ENCODE data around the gene DGKZ. TPM values are rescaled to one million over a fixed set of nuclear protein-coding genes. Genes with fewer than 3 reads are reported as not detected.

DGKZ gene
- total RNA-seq, 3 donors from 2014 or later, result 41.2 to 49.6 (median 47.2) TPM

DNA sequence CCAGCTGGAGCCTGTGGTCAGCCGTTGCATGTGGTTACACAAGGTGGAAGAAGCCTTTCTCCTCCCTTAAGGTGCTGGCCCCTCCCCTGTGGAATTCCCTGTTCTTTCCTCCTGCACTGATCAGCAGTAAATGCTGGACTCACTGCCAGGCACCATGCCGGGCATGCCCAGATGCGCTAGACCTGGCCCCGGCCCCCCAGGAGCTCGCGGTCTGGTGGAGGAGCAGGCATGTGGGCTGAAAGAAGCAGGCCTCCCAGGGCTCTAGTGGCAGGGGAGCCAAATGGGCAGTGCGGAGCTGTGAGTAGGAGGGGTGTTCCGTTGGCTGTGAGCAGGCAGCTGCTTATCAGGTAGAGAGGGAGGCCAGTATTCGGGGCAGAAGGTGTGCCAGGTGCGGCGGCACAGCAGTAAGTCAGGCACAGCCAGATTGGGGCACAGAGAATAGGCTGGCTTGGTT lies 10.2 kb downstream of the DGKZ start:
- ATAC-seq (peak; percentile 78), DNase-seq (no peak)
- Histone ChIP-seq H3K4me1 (ENCODE audit: low read depth) (no peaks in the 10 kb centered on the region), H3K4me3 (no peak overlapping the region), H3K36me3 (ENCODE audit: low read depth) (no peaks in the 10 kb centered on the region), H3K9me3 (no peaks in the 10 kb centered on the region)
- intact Hi-C loops (cut with DNase I, micrococcal nuclease), result no loop called here
- TF ChIP-seq, protein P1, sequence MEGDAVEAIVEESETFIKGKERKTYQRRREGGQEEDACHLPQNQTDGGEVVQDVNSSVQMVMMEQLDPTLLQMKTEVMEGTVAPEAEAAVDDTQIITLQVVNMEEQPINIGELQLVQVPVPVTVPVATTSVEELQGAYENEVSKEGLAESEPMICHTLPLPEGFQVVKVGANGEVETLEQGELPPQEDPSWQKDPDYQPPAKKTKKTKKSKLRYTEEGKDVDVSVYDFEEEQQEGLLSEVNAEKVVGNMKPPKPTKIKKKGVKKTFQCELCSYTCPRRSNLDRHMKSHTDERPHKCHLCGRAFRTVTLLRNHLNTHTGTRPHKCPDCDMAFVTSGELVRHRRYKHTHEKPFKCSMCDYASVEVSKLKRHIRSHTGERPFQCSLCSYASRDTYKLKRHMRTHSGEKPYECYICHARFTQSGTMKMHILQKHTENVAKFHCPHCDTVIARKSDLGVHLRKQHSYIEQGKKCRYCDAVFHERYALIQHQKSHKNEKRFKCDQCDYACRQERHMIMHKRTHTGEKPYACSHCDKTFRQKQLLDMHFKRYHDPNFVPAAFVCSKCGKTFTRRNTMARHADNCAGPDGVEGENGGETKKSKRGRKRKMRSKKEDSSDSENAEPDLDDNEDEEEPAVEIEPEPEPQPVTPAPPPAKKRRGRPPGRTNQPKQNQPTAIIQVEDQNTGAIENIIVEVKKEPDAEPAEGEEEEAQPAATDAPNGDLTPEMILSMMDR (IDR thresholded peaks at IDR 0.05), result no peak

DNA sequence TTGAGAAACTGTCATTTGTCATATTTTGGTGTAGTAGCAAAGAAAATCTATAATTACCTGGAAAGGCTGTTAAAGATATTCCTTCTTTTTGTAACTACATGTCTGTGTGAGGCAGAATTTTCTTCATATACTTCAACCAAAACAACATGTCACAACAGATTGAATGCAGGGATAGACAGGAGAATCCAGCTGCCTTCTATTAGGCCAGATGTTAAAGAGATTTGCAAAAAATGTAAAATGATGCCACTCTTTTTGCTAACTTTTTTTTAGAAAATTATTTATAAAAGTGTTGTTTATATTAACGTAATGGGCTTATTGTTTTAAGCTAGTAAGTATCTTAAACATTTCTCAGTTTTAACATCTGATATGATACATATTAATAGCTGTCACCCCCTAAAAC lies 12.7 kb downstream of the DGKZ start:
- intact Hi-C loops (cut with DNase I, micrococcal nuclease), result no loop called here
- H3K9me3 ChIP-seq, result no peaks in the 10 kb centered on the region
- DNase-seq (no peak), ATAC-seq (no peak)
- TF ChIP-seq, protein P1 (IDR thresholded peaks at IDR 0.05), result no peak
- no peaks in the 10 kb centered on the region for H3K4me1 ChIP-seq (ENCODE audit: low read depth)
- no peak overlapping the region for H3K4me3 ChIP-seq
- no peaks in the 10 kb centered on the region for H3K36me3 ChIP-seq (ENCODE audit: low read depth)

DNA sequence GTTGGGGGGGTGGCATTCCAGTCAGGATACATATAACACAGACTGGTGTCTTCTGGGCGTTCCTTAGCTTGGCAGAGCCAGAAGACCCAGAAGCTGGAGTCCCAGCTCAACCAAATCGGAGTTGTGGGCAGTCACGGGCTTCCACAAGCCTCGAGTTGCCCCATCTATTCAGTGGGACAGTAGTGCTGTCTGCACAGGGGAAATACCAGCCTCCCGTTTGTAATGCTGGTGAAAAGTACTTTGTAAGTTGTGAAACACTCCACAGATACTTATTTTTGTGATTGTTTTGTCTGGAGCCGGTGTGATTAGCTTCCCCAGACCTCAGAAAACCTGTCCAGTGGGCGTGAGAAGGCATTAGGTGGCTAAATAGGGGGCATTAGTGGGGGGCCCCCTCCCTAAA lies 13.6 kb downstream of the DGKZ start:
- ATAC-seq (no peak), DNase-seq (no peak)
- no peaks in the 10 kb centered on the region for H3K9me3 ChIP-seq
- no peaks in the 10 kb centered on the region for H3K36me3 ChIP-seq (ENCODE audit: low read depth)
- no peak overlapping the region for H3K4me3 ChIP-seq
- no peaks in the 10 kb centered on the region for H3K4me1 ChIP-seq (ENCODE audit: low read depth)
- TF ChIP-seq, protein P1 (IDR thresholded peaks at IDR 0.05), result no peak
- intact Hi-C loops (cut with DNase I, micrococcal nuclease), result no loop called here

DNA sequence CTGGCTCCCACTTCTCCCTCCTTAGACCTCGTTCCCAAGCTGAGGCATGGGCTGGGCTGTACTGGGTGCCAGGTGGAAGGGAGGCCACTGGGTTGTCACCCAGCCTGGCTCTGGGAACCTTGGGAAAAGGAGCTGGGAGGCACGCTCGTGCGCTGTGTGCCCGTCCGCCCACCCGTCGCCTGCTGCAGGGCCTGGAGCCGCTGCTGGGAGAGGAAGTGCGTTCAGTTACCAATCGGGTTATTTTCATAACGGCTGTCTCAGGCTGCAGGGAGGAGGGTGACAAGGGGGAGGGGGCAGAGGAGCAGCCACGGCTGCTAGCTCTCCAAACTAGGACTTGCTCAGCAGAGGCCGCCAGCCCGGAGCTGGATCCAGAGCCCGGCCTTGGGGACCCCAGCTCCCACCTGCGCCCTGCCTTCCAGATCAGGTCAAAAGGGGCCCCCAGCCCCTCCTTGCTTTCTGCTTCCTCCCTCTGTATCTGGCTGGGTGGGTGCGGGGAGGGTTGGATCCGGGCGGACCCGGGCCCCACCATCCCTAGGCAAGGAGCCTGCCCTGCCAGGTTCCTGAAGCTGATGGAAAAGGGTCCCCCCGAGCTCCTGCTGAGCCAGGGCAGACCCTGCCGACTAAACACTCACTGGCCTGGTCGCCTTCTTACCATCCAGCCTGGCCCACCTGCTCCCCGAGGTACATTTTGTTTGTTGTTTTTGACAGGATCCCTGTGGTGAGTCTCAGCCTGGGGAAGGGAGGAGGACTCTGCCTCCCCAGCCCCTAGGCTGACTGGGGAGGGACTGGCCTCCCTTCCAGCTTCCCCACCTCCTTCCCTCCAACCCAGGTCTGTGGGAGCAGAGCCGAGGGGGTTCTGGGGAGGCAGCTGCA lies 14.3 kb downstream of the DGKZ start:
- no peaks in the 10 kb centered on the region for H3K36me3 ChIP-seq (ENCODE audit: low read depth)
- TF ChIP-seq, protein P1 (IDR thresholded peaks at IDR 0.05), result no peak
- H3K4me1 ChIP-seq (ENCODE audit: low read depth), result no peaks in the 10 kb centered on the region
- no peaks in the 10 kb centered on the region for H3K9me3 ChIP-seq
- DNase-seq (peak in 1 of 3 donors; percentile 54), ATAC-seq (peak; percentile 59)
- intact Hi-C loops (cut with DNase I, micrococcal nuclease), result no loop called here
- H3K4me3 ChIP-seq, result no peak overlapping the region

DNA sequence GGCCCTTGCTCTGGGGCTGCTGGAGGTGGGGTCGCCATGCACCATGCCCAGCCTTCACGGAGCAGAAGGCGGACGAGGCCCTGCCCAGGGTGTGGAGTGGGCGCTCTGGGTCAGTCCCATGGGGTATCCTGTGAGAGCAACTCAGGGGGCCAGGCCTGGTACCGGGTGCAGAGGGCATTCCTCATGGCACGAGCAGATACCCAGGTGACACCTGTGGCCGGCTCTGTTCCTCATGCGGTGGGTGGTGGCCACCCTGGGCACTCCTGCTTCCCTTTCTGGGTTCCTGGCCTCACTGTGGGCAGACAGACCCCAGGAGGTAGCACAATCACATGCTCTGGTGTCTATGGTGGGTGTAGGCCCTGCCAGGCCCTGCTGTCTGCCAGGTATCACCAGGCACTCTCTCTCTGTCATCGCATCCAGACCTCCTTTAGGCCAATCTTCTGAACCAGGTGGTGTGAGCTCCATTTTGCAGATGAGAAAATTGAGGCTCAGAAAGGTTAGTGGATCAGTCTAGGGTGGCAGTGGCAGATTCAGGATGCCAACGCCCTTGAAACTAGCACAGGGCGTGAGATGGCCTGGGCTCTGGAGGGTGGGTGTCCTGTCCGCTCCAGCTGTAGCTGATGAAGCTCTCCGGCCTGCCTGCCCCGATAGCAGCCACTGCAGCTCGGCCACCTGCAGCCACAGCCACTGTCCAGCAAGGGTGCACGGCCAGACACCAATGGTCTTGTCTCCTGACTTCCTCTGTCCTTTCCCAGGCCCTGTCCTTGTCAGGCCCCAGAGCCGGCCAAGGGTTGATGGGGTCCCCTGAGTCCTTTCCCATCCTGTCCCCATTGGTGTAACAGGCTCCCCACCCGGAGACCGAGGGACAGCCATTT lies 15.1 kb downstream of the DGKZ start:
- ATAC-seq, result no peak
- DNase-seq, result no peak

More for the DNA sequence above, 15.1 kb downstream of the DGKZ start:
- intact Hi-C loops (cut with DNase I, micrococcal nuclease), result no loop called here
- no peaks in the 10 kb centered on the region for H3K4me1 ChIP-seq (ENCODE audit: low read depth)
- H3K9me3 ChIP-seq, result no peaks in the 10 kb centered on the region
- H3K36me3 ChIP-seq (ENCODE audit: low read depth), result no peaks in the 10 kb centered on the region
- no peak overlapping the region for H3K4me3 ChIP-seq
- TF ChIP-seq, protein P1 (IDR thresholded peaks at IDR 0.05), result no peak

Measured in mucosa of descending colon (tissue), 3 donors.